ENCODE measurements around the gene C3orf85. TPM values are rescaled to one million over a fixed set of nuclear protein-coding genes. Genes with fewer than 3 reads are reported as not detected.
"Not testable (repeated sequence)": the region's sequence is repeated elsewhere in the genome, so short reads cannot be mapped to it uniquely, and the experiment has no call there.

C3orf85 gene
- not detected for total RNA-seq
- long read RNA-seq: 0 reads

- no peak for DNase-seq (ENCODE audit: low spot score)
Measured at GRCh38 chr3:109136523-109136922, at the start of gene C3orf85. TSS of gene C3orf85 (plus strand) at chr3:109136719. CDS start at chr3:109136848, 129 bp downstream.

GRCh38 chr3:109089265-109089664, 47.3 kb upstream of the C3orf85 start:
- intact Hi-C loops (cut with DNase I): loop anchor here (10.0 kb wide), 1 partner anchor 424 kb away; no protein-coding TSS in a partner anchor
- DNase-seq (ENCODE audit: low spot score): no peak

More at GRCh38 chr3:109136523-109136922, at the start of gene C3orf85:
- intact Hi-C loops (cut with DNase I): no loop called here

DNA sequence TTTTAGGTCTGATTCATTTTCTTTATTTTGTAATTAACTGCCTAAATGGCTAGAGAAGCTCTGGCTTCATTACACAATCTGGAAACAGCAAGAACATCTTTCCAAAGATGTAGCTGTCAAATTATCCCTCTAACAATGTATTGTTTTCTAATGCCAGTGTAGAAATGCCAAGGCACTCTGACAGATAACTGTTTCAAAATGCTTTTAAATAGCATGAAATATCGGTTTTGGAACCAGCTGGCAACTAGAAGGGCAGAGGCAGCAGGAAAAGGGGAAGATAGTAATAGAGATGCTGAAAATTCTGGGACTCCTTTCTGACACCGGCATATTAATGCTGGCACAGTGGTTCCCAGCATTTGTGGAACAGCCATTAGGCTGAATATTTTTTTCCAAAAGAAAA, 44.7 kb upstream of the C3orf85 start:
- DNase-seq (ENCODE audit: low spot score): no peak
- intact Hi-C loops (cut with DNase I): no loop called here

- intact Hi-C loops (cut with DNase I): no loop called here
- no peak for DNase-seq (ENCODE audit: low spot score)
Measured at GRCh38 chr3:109093561-109093960, 43.0 kb upstream of the C3orf85 start.

- DNase-seq (ENCODE audit: low spot score): no peak
- intact Hi-C loops (cut with DNase I): no loop called here
Measured at GRCh38 chr3:109095166-109095565, 41.4 kb upstream of the C3orf85 start.

- no peak for DNase-seq (ENCODE audit: low spot score)
- intact Hi-C loops (cut with DNase I): no loop called here
Measured at GRCh38 chr3:109098079-109098644, 38.4 kb upstream of the C3orf85 start.

DNA sequence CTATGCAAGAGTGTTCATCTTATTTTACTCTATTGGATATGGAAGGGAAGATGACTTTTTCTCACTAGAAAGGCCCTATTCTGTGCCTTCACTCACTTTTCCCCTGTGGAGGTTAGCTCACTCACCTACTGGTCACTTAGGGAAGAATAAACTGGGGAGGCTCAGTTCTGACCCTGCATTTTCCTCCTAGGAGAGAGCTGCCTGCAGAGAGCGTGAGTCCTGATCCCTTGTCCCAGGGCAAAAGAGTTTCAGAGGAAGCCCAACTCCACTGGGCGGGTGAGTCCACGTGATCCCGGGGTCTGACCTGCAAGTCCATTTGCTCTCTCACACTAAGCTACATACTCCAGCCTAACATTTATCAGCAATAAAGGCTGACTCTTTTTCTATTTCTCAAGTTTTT, 26.9 kb upstream of the C3orf85 start:
- no peak for DNase-seq (ENCODE audit: low spot score)
- intact Hi-C loops (cut with DNase I): no loop called here

DNA sequence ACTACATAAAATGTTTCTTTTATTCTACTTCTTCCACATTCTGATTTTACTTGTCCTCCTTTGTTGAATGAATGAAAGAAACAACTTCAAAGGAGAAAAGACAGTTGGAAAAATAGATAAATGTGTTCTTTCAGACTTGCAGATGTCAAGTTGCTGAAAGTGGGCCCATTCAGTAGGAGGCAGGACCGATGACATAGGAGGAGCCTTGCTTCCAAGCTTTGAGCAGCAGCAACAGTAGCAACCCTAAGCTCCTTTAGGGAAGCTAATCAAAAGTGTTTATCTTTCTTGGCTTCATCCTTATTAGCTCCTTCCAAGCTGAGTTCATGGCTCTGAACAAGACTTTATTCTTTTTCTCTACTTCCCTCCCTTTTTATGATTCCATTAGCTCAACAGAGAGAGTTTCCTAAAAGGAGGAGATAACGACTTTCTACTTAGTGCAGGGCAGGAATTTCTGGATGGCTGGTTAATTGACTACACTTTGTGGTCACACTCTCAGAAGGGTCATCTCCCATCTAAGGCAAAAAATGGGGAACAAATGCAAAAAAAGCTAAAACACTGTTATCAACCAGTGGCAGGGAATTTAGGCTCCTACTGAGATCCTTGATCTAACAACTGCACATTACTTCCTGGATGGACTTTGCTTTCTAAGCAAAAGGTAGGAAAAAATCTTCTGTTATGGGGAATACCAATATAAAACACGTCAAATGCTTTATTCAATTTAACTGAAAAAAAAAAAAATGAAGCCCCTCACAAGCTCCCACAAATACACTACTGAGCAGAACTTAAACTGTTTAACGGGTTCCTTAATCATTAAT, 23.4 kb upstream of the C3orf85 start:
- intact Hi-C loops (cut with DNase I): no loop called here
- no peak for DNase-seq (ENCODE audit: low spot score)

GRCh38 chr3:109114746-109115145, 21.8 kb upstream of the C3orf85 start:
- intact Hi-C loops (cut with DNase I): no loop called here
- DNase-seq (ENCODE audit: low spot score): no peak

- intact Hi-C loops (cut with DNase I): no loop called here
- no peak for DNase-seq (ENCODE audit: low spot score)
Measured at GRCh38 chr3:109115451-109115850, 21.1 kb upstream of the C3orf85 start.

- intact Hi-C loops (cut with DNase I): no loop called here
- no peak for DNase-seq (ENCODE audit: low spot score)
Measured at GRCh38 chr3:109116031-109116430, 20.5 kb upstream of the C3orf85 start.

- DNase-seq (ENCODE audit: low spot score): no peak
- intact Hi-C loops (cut with DNase I): no loop called here
Measured at GRCh38 chr3:109117939-109118338, 18.6 kb upstream of the C3orf85 start, which contains the start of gene MORC1. TSS of gene MORC1 (minus strand) at chr3:109118134. CDS start at chr3:109118059, 75 bp downstream.

GRCh38 chr3:109118584-109118983, 17.9 kb upstream of the C3orf85 start:
- intact Hi-C loops (cut with DNase I): no loop called here
- no peak for DNase-seq (ENCODE audit: low spot score)

DNA sequence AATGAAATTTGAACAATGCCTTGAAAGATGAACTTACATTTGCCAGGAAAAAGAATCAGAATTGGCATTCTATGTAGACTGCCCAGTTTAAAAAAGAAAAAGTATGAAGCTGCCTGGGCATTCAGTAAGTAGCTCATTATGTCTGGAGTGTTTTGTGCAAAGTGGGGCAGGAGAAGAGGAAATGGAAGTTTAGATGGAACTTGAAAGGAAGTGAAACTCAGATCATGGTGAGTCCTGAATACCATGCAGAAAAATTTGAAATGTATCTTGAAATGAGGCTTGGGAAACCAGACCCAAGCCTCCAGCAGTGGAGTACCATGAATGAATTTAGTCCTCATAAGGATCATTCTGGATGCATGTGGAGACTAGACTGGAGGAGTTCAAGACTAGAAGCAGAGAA, 13.8 kb upstream of the C3orf85 start:
- intact Hi-C loops (cut with DNase I): no loop called here
- no peak for DNase-seq (ENCODE audit: low spot score)

- intact Hi-C loops (cut with DNase I): no loop called here
- no peak for DNase-seq (ENCODE audit: low spot score)
Measured at GRCh38 chr3:109125902-109126301, 10.6 kb upstream of the C3orf85 start.

GRCh38 chr3:109127553-109127952, 9.0 kb upstream of the C3orf85 start:
- intact Hi-C loops (cut with DNase I): no loop called here
- DNase-seq (ENCODE audit: low spot score): no peak

DNA sequence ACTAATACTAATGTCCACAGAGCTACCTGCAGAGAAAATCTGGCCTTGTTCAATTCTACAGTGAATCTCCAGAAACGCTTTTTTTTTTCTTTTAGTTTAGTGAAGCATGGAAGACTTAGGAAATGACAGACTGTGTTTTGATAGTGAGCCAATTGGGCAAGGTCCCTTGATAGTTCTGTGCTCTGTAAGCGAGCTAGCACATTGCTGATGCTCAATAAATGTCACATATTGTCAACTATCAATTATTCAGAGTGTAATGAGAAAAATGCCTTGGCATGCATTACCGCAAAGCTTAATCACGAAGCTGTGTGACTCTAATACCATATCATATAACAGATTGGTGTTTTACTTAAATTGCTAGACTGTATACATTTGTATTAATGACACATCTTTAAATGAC, 5.2 kb upstream of the C3orf85 start:
- intact Hi-C loops (cut with DNase I): no loop called here
- DNase-seq (ENCODE audit: low spot score): no peak

- DNase-seq (ENCODE audit: low spot score): no peak
- intact Hi-C loops (cut with DNase I): no loop called here
Measured at GRCh38 chr3:109132801-109133473, 3.6 kb upstream of the C3orf85 start.

DNA sequence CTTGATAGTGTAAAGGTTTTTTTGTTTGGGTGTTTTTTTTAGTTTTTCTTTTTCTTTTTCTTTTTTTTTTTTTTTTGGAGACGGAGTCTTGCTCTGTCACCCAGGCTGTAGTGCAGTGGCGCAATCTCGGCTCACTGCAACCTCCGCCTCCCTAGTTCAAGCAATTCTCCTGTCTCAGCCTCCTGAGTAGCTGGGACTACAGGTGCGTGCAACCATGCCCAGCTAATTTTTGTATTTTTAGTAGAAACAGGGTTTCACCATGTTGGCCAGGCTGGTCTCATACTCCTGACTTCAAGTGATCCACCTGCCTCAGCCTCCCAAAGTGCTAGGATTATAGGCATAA, 3.1 kb upstream of the C3orf85 start:
- intact Hi-C loops (cut with DNase I); DNase-seq (ENCODE audit: low spot score): not testable (repeated sequence)

- DNase-seq (ENCODE audit: low spot score): no peak
- intact Hi-C loops (cut with DNase I): no loop called here
Measured at GRCh38 chr3:109137761-109138160, 1.2 kb downstream of the C3orf85 start.

DNA sequence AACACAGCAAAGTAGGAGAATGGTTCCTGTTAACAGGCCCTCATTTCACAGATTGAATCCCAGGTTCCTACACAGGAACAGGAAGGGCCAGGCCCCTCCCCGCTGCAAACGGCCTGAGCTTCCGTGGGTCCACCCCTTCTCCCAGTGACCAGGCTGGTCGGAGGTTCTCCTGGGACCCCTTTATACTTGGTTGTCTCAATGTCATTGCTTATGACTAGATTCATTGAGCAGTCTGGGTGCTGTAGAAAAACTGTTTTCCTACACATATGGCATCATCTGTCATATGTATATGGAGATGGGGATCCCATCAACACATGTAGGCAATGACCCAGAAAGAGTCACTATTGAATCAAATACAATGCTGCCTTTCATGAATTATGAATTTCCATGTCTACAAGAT, 3.8 kb downstream of the C3orf85 start:
- no peak for DNase-seq (ENCODE audit: low spot score)
- intact Hi-C loops (cut with DNase I): no loop called here
